GM12872 (cell line): ENCODE results near the gene EPPIN.

ENCODE experiments used
- TF ChIP-seq, protein P1 (sequence below): IDR thresholded peaks from 3 replicates; pipeline ENCODE4 v1.5.1; 2011; ENCODE audit warnings: low read depth, mild to moderate bottlenecking, low read length, moderate library complexity; ENCODE audit not compliant: insufficient read depth

EPPIN gene

DNA sequence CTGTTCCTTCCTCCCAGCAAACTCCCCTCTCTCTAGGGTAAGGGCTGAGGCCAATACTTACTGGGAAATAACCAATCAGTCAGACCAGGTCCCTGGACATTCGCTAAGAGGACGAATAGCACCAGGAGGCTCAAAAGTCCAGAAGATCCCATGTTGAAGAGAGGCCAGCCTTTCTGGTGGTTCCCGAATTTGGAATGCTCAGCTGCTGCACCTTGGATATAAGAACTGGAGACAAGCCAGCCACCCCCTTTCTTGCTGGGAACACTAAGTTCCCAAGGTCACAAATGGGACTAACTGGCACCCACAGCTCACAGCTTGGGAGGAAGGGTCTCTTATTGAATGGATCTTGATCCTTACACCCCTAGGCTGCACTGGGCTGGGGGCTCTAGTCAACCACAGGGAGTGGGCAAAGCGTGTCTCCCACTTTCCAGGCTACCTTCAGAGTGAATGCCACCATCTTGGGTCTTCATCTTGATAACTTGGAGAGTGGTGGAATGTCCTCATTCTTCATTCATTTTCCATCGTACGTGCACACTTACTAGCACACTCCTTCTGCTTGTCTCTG is at the start of gene EPPIN:
Gene EPPIN, minus strand, starts transcription at position 196 of the 565 bp plus-strand sequence. Its CDS starts 44 bp downstream, at position 152.
- TF ChIP-seq, protein P1, sequence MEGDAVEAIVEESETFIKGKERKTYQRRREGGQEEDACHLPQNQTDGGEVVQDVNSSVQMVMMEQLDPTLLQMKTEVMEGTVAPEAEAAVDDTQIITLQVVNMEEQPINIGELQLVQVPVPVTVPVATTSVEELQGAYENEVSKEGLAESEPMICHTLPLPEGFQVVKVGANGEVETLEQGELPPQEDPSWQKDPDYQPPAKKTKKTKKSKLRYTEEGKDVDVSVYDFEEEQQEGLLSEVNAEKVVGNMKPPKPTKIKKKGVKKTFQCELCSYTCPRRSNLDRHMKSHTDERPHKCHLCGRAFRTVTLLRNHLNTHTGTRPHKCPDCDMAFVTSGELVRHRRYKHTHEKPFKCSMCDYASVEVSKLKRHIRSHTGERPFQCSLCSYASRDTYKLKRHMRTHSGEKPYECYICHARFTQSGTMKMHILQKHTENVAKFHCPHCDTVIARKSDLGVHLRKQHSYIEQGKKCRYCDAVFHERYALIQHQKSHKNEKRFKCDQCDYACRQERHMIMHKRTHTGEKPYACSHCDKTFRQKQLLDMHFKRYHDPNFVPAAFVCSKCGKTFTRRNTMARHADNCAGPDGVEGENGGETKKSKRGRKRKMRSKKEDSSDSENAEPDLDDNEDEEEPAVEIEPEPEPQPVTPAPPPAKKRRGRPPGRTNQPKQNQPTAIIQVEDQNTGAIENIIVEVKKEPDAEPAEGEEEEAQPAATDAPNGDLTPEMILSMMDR = no peak

DNA sequence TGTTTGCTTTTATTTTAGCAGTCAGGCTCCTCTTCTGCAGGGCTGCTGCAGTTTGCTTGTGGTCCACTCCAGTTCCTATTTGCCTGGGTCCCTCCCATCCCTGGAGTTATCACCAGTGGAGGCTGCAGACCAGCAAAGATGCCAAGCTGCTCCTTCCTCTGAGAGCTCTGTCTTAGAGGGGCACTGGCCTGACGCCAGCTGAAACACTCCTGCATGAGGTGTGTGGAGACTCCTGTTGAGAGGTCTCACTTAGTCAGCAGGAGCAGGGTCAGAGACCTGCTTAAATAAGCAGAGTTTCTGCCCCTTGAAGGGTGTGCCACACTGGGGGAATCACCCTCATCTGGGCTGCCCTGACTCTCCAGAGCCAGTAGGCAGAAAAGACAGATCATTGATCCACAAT is 48.0 kb upstream of the EPPIN start:
- TF ChIP-seq, protein P1 = no peak

GRCh38 chr20:45593498-45593897 is 46.3 kb upstream of the EPPIN start:
- TF ChIP-seq, protein P1 = no peak

GRCh38 chr20:45592574-45593189 is 45.5 kb upstream of the EPPIN start:
- TF ChIP-seq, protein P1 = peak; percentile 87

DNA sequence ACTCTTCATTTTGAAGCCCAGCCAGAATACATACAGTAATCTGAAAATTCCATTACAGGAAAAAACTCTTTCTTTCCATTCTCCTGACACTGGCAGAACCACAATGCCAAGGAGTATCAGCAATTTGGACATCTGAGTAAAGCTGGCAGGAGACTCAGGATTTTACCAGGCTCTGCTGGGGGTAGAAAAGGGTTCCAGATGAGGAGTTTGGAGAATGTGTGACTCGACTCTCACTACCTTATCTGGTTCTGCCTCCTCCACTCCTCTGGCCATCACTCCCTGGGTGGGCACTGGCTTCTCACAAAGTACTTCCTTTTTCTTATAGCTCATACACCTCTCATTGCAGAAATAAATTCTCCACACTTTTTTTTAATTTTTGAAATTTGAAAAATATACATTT is 42.5 kb upstream of the EPPIN start:
- TF ChIP-seq, protein P1 = no peak

DNA sequence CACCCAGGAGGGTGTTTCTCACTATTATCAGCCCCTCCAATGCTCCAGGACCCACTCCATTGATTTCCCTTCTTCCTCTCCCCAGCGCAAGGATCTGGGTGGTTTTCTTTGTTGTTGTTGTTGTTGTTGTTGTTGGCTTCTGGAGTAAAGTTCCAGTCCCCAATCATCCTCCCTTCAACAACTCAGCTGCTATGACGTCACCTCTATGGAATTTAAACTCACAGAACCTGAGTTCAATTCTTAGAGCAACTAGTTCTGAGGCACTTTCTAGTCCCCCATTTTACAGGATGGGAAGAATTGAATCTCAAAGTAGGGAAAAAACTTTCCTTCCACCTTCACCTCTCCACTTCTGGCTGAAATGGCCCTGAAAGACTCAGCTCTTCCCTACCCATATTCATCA is 41.6 kb upstream of the EPPIN start:
- TF ChIP-seq, protein P1 = no peak

DNA sequence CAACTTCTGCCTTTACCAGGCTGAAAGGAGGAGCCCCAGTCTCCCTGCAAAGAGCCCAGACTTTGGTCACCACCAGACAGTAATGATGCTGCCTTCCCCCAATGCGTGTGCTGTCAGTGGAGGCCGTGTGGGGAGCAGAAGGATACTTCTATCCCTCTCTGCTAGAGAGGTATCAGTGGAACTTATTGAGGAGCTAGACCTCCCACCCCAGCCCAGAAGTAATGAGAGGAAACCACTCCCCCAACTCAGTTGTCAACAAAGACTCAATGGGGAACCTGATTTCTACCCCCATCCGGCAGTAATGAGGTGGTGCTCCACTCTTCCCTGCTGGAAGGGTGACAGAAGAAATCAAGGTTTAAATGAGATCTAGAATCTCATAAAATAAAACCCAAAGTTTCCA is 36.3 kb upstream of the EPPIN start:
- TF ChIP-seq, protein P1 = no peak

GRCh38 chr20:45581702-45582101 is 34.5 kb upstream of the EPPIN start:
- TF ChIP-seq, protein P1 = no peak
